Measurements from ENCODE around the gene KLHDC10.

GRCh38 chr7:130153211-130153908 is 83.0 kb downstream of the KLHDC10 start:
- TF ChIP-seq CTCF (IDR thresholded peaks at IDR 0.05) (no peak), POLR2AphosphoS5 (IDR thresholded peaks at IDR 0.05; ENCODE audit: insufficient read depth in 1 of 2, low read depth in 1 of 2) (no peak)

Measured in vagina (tissue), 2 donors.